Pons (tissue), 1 donor: ENCODE data around the gene BNIP1.

Source experiments
- DNase-seq: peaks from one replicate; pipeline ENCODE4 v3.0.0-alpha.2; 2016; ENCODE audit warnings: low spot score

The BNIP1 gene

GRCh38 chr5:173211284-173211683 lies 67.0 kb downstream of the BNIP1 start:
- no peak for DNase-seq

- no peak for DNase-seq
These were observed 69.1 kb downstream of the BNIP1 start for GRCh38 chr5:173213236-173213933.
